HUDEP-2 (cell line): Measurements from ENCODE around the gene METRN.

Source experiments
- DNase-seq, 76 experiments: peaks; one replicate each; lab custom pipeline; 2025; ENCODE audit not compliant: unreplicated experiment in 76 of 76; lab: John Stamatoyannopoulos, UW

METRN gene

DNA sequence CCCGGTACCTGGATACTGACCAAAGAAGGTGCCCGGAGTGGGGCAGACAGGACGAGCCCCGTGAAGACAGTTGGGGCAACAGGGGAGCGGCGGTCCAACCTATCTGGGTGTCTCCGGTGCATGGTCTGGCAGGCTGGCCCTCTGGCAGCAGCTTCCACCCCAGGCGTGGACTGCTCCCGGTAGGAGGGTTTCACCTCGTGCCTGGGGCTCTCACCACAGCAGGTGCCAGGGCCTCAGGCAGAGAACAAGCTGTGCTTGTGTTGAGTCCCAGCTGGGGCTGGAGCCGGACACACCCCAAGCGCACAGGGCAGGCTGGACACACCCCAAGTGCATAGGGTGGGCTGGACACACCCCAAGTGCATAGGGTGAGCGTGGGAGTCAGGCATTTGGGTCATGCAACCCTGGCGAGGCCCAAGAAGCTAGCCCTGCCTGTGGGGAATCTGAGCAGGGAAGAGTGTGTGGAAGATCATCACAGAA lies 7.8 kb upstream of the METRN start:
- DNase-seq = peak in 4 of 76 experiments; percentile 8 to 32 (median 18)

- DNase-seq = no peak
Measured at GRCh38 chr16:708019-708418, 6.9 kb upstream of the METRN start.

GRCh38 chr16:708959-709358 lies 6.0 kb upstream of the METRN start:
- DNase-seq = no peak

GRCh38 chr16:709566-710499 lies 5.1 kb upstream of the METRN start:
- DNase-seq = peak in 14 of 76 experiments; percentile 11 to 30 (median 18)

DNA sequence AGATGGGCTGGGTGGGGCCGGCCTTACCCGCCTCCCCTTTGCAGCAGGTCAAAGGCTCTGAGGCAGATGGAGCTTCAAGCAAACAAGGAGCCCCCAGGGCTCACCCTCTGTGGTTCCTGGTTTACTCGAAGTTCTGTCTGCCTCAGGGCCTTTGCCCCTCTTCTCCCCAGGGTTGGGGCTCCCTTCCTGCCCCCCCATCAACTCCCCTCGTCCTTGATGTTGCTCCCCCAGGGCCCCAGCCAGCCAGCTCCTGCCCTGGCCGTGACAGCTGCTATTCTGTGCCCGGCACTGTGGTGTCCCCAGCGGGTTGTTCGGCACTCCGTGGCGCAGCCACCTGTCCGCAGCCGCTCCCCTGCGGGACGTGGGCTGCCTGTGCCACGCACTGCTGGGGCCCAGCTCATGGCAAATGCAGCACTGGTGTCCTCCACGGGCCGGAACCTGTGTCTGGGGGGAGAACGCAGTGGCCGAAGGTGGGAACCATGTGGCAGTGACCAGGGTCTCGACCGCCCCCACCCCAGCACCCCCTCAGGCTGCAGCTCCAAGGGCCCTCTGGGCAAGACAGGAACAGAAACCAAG lies 4.3 kb upstream of the METRN start:
- no peak for DNase-seq

- no peak for DNase-seq
Measured at GRCh38 chr16:711084-711483, 3.8 kb upstream of the METRN start.

GRCh38 chr16:711548-712320 lies 3.2 kb upstream of the METRN start:
- peak in 56 of 76 experiments; percentile 23 to 79 (median 54) for DNase-seq

DNA sequence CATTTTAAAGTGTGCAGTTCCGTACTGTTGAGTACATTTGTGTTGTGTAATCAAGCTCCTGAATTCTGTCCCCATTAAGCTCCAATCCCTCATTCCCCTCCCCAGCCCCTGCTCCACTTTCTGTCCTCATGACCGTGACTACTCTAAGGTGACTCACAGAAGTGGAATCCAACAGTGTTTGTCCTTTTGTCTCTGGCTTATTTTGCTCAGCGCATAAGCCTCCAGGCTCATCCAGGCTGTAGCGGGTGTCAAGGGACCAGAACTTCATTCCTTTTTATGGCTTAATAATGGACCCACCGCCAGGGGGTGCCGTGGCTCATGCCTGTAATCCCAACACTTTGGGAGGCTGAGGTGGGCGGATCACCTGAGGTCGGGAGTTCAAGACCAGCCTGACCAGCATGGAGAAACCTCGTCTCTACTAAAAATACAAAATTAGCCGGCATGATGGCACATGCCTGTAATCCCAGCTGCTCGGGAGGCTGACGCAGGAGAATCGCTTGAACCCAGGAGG lies 2.1 kb upstream of the METRN start:
- peak in 50 of 76 experiments; percentile 6 to 68 (median 39) for DNase-seq

- DNase-seq = no peak
Measured at GRCh38 chr16:714079-714478, 839 bp upstream of the METRN start.

DNA sequence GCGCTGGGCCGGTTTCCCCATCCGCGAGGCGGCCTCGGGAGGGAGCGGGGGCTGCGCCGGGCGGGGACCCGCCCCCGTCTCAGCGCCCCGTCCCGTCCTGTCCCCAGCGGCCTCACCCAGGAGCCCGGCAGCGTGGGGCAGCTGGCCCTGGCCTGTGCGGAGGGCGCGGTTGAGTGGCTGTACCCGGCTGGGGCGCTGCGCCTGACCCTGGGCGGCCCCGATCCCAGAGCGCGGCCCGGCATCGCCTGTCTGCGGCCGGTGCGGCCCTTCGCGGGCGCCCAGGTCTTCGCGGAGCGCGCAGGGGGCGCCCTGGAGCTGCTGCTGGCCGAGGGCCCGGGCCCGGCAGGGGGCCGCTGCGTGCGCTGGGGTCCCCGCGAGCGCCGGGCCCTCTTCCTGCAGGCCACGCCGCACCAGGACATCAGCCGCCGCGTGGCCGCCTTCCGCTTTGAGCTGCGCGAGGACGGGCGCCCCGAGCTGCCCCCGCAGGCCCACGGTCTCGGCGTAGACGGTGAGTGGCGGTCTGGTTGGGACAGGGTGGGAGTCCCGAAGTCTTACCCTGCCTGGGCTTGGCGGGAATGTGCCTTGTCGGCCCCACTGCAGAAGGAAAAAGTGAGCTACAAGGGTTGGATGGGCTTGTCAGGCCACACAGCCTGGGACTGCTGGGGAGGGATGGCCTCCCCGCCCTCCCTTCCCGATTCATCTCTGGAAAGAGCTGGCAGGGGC lies 720 bp downstream of the METRN start:
- peak in 20 of 76 experiments; percentile 13 to 45 (median 30) for DNase-seq

DNA sequence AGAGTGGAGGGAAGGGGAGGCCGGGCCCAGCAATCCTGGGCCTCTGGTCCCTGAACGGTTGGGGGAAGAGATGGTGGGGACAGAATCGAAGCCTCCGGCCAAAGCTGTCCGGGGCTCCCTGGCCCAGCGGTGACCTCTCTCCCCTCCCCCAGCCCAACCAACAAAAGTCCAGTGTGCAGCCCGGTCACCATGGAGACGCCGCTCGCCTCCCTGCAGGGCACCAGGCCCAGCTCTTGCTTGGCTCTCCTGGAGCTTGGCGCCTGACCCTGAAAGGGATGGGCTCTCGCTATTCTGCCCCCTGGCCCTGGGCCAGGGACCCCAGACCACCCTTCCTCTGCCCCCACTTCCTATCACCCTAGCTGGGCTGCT lies 1.3 kb downstream of the METRN start:
- no peak for DNase-seq

GRCh38 chr16:716768-717325 lies 1.9 kb downstream of the METRN start:
- DNase-seq = no peak

DNA sequence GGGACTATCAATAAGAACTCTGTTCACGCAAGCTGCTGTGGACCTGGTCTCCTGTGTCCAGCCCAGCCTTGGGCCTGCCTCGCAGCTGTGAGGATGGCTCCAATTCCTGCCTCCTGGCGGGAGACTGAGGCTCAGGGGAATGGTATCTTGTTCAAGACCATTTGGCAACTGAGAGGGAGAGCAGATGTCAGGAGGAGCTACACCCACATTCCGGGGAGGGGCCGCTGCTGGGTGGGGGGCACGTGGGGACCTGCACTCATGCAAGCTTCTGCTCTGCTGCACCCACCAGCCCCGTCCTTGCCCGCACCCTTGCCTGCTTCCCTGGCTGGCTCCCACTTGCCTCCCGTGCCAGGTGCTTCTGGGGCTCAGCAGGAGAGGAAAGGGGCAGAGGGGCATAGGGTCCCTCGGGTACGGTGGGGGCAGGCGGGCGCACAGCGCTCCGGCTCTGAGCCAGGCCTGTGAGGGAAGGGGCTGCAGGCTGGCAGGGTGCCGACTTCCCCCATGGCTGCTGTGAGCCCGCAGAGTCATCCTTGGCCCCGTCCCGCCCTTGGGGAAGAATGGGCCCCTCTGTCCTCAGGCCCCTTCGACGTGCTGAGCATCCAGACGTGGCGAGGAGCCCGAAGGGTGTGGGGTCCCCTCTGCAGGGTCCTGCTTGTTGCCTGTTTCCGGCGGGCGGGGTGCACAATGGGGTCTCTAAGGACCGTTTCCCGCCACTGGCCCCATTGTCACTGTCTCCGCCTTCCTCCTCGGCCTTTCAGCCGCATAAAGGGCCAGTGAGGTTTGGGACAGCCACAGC lies 2.7 kb downstream of the METRN start:
- DNase-seq = no peak

DNA sequence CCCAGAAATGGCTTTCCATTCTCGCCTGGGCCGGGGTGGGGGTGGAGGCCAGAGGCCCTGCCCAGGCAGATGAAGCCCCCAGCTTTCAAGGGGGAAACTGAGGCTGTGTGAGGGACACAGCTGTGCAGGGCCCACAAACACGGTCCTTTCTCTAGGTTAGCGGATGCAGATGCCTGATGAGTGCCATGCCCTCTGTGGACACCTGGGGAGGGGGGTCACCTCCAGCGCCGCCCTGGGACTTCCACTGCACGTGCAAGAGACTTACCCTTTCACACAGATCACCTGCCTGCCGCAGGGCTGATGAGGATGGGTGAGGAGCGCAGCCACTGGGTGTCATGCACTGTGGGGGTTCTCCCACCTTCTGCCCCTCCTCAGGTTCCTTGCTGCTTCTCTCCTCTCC lies 3.5 kb downstream of the METRN start:
- DNase-seq = no peak

DNA sequence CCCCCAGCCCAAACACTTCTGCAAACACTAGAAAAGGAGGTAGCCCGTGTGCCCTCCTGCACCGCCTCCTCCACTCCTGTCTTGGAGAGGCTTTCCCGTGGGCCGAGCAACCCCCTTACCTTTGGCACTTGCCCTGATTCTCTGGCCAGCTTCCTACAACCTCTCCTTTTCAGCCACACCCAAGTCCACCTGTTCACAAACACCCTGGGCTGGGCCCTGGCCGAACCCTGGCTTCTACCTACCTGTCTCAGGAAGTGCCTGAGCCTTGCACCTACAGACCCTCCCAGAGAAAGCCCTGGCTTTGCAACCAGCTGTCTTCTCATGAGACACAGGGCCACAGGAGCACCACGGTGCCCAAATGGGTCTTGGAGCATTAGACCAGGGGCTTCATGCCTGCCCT lies 4.0 kb downstream of the METRN start:
- no peak for DNase-seq

DNA sequence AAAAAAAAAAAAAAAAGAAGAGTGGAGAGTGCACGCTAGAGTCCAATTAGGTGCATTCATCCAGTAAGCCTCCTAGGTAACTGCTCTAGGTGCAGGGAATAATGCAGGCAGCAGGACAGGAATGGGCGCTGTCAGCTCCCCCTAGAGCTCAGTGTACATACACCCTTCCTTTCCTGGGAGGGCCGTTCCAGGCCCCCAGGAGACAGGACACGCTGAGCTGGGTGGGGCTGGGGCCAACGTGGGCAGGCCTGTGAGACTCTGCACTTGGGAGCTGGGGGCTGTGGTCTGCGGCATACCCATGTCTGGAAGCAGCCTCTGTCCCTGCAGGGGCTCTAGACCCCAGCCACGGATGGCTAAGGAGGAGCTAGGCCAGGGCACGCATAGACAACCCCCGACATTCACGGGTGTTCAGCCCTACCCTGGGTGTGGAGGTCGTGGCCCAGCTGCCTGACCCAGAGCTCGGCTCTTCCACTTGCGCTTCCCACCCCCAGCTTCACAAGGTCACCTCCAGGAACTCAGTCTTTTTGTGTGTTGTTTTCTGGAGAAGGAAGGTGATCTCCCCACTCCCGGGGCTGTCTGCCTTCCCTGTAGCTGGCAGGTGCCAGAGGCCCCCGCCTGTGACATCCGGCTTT lies 5.0 kb downstream of the METRN start:
- peak in 18 of 76 experiments; percentile 13 to 45 (median 30) for DNase-seq

DNA sequence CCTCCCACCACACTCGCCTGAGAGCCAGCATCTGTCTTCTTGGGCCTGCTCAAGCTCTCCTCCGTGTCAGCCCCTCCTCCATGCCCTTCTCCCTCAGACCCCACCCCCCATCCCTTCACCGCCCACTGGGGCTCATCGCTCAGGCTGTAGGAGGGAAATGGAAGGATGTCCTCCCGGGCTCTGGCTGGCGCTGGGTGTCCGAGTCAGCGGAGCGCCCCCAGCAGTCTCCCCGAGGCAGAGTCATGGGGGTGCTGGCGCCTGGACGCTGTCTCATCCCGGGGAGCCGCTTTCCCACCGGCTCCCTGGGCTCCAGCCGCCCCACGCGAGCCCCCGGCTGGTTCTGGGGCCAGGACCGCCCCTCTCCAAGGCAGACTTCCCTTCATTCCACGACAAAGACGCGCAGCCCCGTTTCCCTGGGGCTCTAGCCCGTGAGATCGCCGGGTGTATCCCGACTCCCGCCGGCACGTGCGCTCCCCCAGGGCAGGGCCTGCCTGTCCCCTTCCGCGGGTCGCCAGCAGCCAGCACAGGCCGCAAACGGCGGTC lies 5.6 kb downstream of the METRN start:
- DNase-seq = peak in 55 of 76 experiments; percentile 17 to 96 (median 50)

DNA sequence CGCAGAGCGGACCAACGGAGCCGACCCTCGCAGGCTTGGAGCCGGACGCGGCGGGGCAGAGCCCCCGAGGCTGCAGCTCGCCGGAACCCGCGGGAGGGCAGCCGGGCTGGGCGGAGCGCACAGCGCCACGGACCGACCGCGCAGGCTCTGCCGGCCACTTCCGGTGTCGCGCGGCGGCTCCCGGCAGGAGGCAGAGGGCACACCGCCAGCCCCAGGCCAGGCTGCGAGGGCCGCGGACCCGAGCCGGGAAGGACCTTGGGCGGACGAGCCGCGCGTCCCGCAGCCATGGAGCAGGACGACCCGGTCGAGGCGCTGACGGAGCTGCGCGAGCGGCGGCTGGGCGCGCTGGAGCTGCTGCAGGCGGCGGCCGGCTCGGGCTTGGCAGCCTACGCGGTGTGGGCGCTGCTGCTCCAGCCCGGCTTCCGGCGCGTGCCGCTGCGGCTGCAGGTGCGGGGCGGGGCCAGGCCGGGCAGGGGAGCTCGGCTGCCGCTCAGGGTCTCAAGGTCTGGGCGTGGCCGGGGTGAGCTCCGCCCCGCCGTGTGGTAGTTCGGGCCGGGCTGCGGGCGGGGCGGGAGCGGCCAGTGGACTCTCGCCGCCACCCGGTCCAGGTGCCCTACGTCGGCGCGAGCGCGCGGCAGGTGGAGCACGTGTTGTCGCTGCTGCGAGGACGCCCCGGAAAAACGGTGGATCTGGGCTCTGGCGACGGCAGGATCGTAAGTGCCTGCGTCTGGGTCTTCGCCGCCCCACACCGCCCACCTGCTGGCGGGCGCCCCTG lies 6.3 kb downstream of the METRN start, which contains the start of gene ANTKMT:
TSS of gene ANTKMT (plus strand) at position 157 of the 775 bp plus-strand sequence. CDS start at position 286, 129 bp downstream.
- peak in 73 of 76 experiments; percentile 43 to 96 (median 82) for DNase-seq
